H54 (cell line): ENCODE measurements around the gene MALAT1.
A peak's percentile ranks its signal among the peaks of the same experiment; 100 is the strongest.

Source experiments
- DNase-seq: peaks from one replicate; pipeline ENCODE4 v3.0.0; 2011; ENCODE audit warnings: low spot score, mixed read lengths; ENCODE audit not compliant: insufficient read length
- FAIRE-seq: peaks from 3 replicates; lab custom pipeline; 2011; peaks lifted over from hg19 to GRCh38; lab: Jason Lieb, UNC
- POLR2A ChIP-seq: IDR thresholded peaks from 2 replicates; pipeline ENCODE4 v1.6.1; 2011; ENCODE audit warnings: low read depth, mild to moderate bottlenecking, low read length

MALAT1 gene

DNA sequence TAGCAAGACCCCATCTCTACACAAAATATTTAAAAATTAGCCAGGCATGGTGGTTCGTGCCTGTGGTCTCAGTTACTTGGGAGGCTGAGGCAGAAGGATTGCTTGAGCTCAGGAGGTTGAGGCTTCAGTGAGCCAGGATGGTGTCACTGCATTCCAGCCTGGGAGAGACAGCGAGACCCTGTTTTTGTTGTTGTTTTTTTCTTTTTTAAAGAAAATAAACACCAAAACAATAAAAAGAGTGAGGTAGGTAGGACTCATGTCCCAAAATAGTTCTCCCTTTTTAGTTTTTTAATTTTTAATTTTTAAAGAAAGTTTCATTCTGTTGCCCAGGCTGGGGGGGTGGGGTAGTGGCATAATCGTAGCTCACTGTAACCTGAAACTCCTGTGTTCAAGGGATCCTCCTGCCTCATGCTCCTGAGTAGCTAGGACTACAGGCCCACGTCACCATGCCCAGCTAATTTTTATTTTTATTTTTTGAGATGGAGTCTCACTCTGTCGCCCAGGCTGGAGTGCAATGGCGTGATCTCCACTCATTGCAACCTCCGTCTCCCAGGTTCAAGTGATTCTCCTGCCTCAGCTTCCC, 25.5 kb upstream of the MALAT1 start:
- no peak for DNase-seq
- FAIRE-seq = no peak
- TF ChIP-seq POLR2A = no peak

DNA sequence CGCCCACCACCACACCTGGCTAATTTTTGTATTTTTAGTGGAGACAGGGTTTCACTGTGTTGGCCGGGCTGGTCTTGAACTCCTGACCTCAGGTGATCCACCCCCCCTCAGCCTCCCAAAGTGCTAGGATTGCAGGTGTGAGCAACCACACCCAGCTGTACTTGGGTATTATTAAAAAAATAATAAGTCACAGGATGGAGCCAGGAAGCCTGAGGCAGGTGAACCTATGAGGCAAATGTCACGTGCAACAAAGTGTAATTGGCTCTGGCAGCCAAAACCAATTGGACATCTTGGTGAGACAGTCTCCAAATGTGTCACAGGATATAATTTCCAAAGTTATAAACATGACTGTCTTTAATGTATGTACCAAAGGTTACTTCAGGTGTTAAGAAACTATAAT, 24.0 kb upstream of the MALAT1 start:
- no peak for TF ChIP-seq POLR2A
- FAIRE-seq = no peak
- no peak for DNase-seq

DNA sequence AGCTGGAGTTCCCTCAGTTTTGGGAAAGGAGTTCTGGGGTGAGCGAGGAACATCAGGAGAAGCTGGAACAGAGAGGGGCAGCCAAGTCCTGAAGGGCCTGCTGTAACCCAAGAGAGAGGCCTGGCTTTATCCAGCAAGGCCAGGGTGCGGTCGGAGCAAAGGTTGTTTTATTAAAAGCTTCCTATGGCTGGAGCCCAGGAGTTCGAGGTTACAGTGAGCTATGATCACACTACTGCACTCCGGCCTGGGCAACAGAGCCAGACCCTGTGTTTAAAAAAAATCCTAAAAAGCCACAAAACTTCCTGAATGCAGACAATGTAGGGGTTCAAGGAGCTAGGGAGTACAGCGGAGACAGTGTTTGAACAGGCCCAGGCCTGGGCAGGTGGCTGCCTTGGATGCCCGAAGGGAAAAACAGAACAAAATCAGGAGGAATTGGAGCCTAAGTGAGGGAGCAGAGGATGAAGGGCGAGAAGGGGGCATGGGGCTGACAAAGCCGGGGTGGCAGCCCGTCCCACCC, 22.2 kb upstream of the MALAT1 start:
- FAIRE-seq = no peak
- DNase-seq = no peak
- TF ChIP-seq POLR2A = no peak

DNA sequence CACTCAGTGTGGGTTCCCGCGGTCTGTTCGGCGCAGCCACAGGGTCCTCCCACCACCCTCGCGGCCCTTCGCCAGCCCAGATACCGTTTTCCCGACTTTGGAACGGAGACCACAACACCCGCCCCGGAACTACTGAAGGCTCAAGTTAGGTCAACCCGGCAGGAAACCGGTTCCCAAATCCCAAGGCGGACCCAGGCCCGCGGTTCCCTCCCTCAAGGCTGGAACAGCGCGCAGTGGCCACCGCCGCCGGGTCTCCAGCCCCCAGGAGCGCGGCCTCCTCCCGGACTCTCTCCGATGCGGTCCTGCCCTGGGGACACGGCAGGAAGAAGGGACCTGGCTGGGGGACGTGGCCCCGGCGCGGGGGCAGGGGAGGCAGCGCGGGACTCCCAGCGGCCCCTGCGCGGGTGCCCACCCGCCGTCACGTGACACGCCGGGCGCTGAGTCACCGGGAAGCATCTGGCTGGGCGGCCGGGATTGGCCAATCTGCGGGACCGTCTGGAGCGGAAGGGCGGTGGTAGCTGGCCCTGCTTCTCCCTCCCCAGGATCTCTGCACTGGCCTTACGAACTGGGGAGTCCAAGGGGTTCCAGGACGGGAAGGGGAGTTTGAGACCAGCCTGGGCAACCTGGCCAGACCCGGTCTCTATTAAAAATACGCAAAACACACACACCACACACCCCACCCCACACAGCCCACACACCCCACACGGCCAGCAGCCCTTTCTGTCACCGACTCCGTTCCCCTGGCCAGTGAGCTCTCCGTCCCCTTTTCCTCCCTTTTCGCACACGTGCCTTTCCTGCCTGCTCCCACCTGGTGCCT, 21.5 kb upstream of the MALAT1 start:
- TF ChIP-seq POLR2A = peak; percentile 66; the same call in 1 of the 2 replicates
- DNase-seq (peak; percentile 79), FAIRE-seq (no peak)

DNA sequence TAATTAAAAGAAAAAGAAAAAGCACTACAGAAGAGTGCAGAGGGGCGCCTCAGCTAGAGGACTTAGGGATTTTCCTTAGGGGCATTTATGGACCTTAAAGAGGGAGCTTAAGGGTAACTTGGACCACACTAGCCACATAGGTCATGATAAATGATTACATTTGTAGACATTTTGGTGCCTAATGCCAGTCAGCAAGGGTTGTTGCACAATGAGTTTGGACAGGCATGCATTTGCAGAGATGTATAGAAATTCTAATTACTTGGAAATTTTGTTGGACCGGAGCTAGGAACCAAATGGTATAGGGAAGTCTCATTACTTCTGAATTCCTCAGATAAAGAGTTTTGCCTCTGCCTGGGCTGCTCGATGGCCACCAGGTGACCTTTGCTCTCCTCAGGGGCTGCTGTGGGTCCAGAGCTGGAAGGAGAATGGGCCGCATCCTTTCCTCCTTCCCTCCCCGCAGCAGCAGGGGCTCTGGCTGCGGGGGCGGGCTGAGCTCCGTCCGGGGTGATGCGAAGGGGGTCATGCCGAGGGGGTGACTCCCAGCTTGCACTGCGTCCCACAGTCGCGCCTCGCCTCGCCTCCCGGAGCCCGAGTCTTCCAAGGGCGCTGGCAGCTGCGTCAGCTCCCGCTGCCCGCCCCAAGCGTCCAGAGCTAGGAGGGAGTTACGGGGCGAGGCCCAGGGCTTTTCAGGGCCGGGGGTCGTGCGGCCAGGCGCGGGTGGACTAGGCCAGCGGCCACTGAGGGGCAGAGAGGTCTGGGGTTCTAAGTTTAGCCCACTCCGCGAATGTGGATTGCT, 20.3 kb upstream of the MALAT1 start:
- no peak for DNase-seq
- FAIRE-seq = no peak
- TF ChIP-seq POLR2A = peak; percentile 43; the same call in 1 of the 2 replicates

DNA sequence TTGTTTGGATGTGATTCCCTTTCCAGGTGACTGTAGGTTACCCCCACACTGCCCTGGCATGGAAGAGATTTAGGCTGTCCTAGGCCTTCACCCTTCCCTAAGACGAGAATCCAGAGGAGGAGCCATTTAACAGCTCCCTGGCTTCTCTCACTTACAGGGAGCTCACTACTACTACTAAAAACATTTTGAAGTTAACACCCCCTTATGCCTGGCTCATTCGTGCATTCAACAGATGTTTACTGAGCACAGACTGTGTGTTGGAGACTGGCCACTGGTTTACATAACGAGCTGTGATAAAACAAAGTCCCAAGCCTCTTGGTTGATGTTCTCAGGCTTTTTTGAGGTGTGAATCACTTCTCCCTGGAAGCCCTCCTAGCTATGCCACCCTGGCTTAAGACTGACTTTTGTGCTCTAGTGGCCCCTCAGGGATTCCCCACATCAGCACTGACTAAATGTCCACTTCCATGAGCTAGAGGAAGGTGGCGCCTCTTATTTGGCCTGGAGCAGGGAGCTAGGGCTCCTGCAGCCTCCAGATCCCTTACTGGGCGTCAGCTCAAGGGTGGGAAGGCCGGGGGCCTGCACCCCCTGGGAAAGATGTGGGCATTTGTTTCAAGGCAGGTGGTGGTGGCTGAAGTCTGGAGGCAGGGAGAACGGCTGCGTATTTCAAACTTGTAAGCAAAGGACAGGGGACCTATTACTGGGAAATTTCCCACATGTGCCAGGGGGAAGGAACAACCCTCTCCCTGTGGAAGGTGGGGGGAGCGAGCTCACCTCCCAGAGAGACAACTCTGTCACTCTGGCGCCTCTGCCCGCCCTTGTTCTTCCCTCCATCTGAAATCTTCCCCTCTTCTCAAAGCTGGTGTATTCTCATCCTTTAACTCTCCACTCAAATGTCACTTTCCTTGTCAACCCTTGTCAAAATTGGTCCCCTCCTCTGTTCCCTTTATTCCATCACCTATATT, 19.4 kb upstream of the MALAT1 start:
- TF ChIP-seq POLR2A = no peak
- FAIRE-seq = no peak
- no peak for DNase-seq

DNA sequence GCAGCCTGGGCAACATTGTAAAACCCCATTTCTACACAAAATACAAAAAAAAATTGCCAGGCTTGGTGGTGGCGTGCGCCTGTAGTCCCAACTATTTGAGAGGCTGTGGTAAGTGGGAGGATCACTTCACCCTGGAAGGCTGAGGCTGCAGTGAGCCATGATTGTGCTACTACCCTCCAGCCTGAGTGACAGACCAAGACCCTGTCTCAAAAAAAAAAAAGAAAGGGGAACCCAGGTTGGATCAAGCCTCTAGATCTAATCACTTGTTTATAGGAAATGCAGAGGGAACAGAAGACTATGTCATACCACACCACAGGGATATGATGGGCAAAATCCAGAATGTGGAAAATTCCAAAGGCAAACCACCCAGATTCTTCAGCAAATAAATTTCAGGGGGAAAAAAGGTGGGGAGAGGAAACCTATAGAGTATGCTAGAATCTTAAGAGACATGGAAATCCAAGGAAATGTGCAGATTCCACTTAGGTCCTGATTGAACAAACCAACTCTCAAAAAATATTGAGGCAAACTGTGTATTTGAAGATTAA, 16.5 kb upstream of the MALAT1 start:
- TF ChIP-seq POLR2A = no peak
- FAIRE-seq = no peak
- DNase-seq = no peak

DNA sequence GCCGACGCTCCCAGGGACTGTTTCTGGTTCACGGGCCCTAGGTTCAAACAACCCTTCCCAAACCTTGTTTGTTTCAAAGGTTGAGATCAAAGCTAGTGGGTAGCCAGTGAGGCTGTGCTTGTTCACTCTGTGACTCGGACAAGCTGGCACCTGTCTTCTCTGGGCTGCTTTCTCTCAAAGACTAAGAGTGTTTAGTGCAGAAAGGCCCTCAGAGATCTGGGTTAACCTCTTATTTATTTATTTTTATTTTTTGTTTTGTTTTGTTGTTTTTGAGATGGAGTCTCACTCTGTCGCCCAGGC, 13.0 kb upstream of the MALAT1 start:
- TF ChIP-seq POLR2A = no peak
- no peak for DNase-seq
- no peak for FAIRE-seq

DNA sequence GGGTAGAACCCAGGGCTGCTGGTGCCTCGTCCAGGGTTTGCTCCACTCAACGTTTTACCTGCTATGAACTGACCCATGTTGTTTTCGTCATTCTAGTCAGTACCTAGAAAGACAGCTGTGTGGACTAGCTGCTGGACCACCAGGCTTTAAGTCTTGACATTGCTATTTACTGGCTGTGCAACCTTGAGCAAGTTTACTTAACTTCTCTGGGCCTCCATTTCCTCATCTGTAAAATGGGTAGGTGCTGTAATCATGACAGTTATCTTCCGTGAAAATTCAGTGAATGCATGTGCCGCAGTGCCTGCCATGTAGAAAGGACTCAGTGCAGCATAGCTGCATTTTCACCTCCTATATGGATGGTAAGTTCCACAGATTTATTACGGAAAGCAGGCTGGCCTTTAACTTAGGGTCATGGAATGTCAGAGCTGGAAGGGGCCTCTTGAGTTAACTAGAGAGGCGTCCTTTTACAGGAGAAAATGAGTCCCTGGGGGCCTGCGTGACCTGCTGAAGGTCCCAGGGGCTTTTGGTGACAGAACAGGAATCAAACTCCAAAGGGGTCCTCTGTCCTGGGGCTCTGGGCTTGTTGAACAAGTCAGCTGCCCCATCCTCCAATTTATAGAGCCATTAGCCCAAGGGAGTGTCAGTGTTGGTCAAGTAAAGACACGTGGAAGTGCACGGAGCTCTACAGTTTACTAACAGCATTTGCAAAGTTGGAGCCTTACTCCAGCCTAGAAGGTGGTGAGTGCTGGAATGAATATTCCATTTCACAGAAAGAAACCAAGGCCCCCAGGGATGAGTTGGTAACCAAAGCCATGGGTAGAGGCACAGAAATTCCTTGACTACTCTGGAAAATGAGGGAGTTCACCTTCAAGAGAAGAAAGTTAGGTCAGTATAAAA, 12.0 kb upstream of the MALAT1 start:
- DNase-seq (no peak), FAIRE-seq (no peak)
- no peak for TF ChIP-seq POLR2A

DNA sequence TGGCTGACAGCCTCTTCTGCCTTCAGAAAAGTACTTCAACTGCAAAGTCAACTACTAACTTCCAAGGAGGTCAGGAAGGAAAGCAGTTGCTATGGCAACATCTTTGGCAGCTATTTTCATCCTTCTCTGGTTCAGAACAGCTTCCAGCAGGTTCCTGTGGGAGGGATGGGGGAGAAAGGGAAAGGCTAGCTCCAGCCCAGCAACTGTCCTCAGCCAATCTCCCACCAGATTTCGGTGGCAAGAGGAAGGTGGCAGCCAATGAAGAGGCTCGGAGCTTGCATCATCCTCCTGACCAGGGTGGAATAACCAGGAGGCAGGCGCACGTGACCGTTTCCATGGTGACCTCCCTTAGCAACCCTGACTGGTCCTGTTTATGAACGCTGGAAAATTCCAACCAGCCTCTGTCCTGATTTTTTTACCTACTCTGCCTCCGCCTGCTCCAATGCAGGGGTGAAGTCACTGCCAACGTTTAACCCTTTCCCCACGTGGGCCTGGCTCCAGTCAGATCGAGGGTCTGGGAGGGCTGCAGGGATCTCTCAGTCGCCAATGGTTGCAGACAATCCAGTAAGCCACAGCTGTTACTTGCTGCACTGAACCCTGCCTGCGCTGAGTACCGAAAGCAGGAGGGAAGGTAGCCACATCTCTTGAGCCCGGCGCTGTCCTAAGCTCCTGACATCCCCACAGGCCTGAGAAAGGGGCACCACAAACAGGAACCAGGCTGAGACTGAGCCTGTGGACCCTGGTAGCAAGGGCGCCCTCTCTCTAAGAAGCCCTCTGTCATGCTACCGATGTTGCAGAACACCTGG, 11.2 kb upstream of the MALAT1 start:
- FAIRE-seq = peak; percentile 50
- peak; percentile 86 for DNase-seq
- TF ChIP-seq POLR2A = peak; percentile 3; the same call in 1 of the 2 replicates
